Activated gamma-delta T cell treated with anti-CD3 and anti-CD28 coated beads, Interleukin-2, amount 50 U/mL, for 16 hours (primary cell): ENCODE measurements around the gene RNU5D-1.
A peak's percentile ranks its signal among the peaks of the same experiment; 100 is the strongest.
"Not testable (repeated sequence)": the region's sequence is repeated elsewhere in the genome, so short reads cannot be mapped to it uniquely, and the experiment has no call there.

Experiments used
- DNase-seq: peaks from one replicate; pipeline ENCODE4 v3.0.0-alpha.2; 2020; ENCODE audit warnings: low read depth

RNU5D-1 gene

DNA sequence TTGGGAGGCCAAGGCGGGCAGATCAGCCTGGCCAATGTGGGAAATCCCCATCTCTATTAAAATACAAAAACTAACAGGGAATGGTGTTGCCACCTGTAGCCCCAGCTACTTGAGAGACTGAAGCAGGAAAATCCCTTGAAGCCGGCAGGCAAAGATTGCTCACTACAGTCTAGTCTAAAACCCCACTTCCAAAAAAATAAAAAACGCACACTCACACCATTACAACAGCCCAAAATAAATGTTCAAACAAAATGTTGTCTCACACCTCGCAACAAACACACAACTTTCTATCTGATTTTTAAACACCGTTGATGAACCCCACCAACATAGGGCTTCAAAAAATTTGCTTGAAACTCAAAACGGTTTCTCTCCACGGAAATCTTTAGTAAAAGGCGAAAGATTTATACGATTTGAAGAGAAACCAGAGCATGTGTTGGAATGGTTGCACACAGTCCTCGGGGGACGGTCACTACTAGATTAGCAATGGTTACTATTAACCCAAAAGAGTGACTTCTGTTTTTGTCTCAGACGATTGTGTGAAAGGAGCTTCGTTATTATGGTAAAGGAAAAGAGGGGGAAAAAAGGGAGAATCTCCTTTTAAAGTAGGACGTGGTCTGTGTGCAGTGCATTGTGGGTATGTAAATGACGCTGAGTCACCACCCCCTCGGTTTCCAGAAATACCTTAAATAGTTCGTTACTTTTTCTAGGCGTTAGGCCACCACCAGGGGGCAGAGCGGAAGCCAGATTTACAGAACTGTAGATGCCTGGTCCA is at the start of gene RNU5D-1:
Gene RNU5D-1, minus strand, starts transcription at position 430 of the 772 bp plus-strand sequence.
- DNase-seq = peak; percentile 95

DNA sequence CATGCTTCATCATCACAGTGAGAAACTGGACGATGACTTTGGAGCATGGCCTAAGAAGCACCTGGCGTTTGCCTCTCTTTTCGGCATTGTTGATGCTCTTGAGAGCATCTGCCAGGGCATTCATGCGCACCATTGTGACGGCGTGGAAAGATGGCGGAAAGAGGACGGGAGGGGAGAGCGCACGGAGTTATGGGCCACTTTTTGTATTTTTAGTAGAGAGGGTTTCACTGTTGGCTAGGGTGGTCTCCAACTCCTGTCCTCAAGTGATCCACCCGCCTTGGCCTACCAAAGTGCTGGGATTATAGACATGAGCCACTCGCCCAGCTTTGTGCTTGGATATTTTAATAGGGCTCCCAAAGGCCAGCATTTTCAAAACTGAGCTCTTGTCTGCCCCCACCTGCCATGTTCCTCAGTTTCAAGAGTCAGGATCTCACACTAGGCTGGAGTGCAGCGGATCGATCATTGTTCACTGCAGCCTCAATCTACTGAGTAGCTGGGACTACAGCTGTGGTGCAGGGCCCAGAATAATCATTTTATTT is 49.7 kb upstream of the RNU5D-1 start:
- DNase-seq = no peak

DNA sequence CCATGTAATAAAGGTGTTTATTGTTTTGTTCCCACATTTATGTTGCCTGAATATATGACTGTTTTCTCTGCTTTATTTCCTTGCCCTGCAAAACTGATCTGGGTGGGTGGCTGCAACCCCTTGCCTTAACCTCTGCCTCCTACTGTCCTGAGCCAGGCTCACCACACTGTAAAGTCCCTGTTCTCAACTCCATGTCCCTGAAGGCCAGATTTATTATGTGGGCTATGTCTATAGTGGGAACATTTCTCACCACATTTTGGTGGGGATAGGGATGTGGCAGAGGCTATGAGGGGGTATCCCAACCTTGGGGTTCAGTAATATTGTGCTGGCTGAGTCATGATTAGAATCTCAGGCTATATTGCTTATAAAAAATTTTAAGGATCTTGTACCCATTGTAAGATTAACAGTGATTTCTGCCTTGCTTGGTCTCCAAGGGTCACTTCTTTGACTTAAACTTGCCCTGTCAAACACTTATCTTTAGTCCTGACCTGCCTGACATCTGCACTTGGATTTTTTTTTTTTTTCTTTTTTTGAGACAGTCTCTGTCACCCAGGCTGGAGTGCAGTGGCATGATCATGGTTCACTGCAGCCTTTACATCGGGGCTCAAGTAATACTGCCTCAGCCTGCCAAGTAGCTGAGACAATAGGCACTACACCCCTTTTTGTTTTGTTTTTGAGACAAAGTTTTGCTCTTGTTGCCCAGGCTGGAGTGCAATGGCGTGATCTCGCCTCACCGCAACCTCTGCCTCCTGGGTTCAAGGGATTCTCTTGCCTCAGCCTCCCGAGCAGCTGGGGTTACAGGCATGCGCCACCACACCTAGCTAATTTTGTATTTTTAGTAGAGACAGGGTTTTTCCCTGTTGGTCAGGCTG is 48.0 kb upstream of the RNU5D-1 start:
- DNase-seq = no peak

DNA sequence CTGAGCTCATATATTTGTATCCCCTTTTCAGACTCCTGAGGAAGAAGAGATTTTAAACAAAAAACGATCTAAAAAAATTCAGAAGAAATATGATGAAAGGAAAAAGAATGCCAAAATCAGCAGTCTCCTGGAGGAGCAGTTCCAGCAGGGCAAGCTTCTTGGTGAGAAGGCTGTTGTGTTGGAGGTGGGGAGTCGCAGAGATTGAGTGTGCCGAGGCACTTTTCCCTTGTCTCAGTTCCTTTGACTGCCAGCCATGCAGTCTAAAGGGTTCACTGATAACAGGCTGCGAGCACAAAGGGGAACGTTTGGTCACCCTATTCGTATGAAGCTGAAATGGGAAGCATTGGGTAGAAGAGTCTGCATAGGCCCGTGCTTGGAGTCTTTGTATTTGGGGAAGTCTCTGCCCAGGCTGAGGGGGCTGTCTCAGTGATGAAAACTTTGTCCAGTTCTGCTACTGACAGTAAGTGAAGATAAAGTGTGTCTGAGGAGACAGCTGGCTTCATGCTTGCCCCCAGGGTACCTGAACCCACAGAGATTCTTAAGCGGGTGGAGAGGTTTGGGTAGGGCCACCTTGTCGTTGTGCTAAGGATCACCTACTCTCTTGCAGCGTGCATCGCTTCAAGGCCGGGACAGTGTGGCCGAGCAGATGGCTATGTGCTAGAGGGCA is 47.1 kb upstream of the RNU5D-1 start:
- no peak for DNase-seq

DNA sequence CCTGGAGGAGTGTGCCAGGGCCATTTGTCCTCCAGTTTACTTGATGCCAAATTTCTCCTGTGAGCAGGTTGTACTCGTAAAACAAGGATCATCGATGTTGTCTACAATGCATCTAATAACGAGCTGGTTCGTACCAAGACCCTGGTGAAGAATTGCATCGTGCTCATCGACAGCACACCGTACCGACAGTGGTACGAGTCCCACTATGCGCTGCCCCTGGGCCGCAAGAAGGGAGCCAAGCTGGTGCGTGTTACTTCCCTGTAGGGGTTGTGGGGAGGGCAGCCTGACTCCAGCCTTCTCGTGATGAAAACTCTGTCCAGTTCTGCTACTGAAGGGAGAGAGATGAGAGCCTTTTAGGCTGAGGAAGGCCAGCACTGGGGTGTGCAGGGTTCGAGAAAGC is 46.6 kb upstream of the RNU5D-1 start:
- no peak for DNase-seq

DNA sequence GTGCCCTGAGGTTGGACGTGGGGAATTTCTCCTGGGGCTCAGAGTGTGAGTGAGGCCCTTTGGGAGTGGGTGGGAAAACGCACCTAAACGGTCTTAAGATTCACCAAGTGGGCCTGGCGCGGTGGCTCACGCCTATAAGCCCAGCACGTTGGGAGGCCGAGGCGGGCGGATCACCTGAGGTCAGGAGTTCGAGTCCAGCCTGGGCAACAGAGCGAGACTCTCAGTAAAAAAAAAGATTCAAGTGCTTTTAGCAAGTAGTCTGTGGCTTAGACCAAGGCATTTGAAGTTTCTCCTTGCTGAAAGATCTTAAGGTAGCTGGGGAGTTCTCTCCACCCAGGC is 45.7 kb upstream of the RNU5D-1 start:
- no peak for DNase-seq

DNA sequence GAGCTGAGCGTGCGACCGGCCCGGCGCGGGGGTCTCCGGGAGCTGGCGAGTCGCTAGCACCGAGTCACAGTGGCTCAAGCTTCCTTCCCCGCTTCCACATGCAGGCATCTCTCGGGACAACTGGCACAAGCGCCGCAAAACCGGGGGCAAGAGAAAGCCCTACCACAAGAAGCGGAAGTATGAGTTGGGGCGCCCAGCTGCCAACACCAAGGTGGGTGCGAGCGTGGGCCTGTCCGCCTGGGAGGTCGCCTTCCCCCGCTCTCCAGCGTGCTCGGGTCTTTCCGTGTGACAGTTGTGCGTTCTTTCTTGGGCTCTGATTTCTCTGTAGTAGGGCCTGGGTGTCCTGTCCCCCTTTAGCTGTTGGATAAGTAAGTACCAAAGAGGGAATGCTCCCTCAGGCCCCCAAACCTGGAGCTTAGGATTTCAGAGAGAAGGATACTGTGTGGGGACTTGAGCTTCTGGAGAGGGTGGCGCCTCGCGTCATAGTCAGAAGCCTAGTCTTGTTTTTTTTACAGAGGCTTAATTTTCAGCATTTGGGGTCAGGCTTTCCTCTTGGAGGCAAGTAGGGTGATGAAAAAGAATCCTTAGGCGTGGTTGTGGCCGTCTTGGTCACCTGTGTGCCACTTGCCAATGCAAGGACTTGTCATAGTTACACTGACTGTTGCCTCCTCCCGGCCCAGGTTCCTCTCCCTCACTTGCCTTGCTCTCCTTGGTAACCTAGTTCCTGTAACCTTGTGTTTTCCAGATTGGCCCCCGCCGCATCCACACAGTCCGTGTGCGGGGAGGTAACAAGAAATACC is 45.2 kb upstream of the RNU5D-1 start:
- DNase-seq = peak; percentile 18

DNA sequence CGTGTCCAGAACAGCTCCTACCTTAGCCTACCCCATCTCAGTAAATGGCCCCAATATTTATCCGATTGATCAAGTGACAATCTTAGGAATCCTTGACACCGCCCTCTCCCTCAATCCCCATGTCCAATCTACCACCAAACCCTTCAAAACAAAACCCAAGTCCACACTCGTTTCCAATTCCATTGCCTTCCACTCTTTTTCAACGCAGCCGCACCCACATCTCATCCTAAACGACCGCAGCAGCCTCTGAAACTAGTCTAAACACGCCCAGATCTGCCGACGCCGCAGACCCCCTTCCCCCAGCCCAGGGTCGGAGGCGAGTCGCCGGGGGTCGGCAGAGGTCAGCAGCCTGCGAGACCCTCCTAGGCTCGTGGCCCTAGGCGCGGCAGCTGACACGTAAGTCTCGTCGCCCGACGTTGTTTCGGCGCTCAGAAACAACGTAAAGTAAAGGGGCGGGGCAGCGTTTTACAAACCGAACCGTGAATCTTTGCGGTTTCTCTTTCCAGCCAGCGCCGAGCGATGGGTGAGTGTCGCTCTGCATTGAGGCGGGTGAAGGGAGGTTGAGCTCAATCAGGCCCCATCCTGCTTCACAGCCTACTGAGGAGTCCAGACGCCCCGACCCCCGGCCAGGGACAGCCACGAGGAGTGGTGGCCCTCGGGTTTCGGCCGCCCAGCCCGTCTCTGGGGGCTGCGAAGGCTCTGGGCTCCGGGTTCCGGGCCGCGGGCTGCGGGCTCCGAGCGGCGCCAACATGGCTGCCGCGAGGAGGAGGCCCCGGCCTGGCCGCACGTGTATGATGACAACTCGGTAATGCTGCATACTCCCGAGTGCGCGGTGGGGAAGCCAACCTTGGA is 44.3 kb upstream of the RNU5D-1 start, which contains the start of gene RPS8:
Gene RPS8, plus strand, starts transcription at position 463 of the 852 bp plus-strand sequence. Its CDS starts 57 bp downstream, at position 520.
- peak; percentile 82 for DNase-seq

DNA sequence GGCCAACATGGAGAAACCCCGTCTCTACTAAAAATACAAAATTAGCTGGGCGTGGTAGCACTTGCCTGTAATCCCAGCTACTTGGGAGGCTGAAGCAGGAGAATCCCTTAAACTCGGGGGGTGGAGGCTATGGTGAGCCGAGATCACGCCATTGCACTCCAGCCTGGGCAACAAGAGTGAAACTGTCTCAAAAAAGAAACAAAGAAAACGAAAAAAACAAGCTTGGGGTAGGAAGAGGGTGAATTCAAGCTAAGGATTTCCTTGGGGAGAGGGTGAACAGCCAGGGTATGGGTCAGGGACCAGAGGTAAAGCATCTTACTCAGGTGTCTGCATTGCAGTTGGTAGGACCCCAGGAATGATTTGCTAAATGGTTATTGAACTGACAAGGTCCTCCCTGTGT is 35.5 kb upstream of the RNU5D-1 start:
- DNase-seq = not testable (repeated sequence)

DNA sequence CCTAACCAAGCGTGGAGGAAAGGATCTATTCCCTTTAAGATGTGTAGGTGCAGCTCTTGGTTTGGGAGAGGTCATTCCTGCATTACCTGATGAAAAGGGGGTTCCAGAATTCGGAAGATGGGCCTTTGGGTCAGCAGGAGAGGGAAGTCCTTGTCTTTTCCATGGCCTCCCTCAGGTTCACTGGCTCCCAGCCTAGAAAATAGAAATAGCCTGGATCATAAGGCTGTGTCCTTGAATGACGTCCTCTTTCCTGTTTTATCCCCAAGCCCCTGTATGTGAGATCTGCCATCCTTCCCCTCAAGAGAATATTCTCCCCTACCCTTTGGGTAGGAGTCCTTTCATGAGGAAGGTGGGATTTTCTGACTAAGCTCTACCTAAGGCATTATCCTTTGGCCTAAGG is 29.9 kb upstream of the RNU5D-1 start:
- no peak for DNase-seq

DNA sequence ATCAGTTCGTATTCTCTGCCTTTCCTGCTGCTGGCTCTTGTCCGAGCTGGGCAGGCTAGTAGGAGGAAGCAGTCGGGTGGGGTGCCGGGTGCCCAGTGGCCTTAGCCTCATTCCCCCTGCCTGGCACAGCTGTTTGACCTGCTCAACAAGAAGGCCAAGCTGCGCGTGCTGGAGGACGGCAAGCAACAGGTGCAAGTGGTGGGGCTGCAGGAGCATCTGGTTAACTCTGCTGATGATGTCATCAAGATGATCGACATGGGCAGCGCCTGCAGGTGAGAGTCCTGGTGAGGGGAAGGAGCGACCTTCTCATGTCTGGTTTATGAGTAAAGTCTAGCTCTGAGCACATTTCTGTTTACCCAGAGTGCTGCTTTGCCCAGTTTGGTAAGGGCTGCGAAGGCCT is 28.1 kb upstream of the RNU5D-1 start:
- no peak for DNase-seq

DNA sequence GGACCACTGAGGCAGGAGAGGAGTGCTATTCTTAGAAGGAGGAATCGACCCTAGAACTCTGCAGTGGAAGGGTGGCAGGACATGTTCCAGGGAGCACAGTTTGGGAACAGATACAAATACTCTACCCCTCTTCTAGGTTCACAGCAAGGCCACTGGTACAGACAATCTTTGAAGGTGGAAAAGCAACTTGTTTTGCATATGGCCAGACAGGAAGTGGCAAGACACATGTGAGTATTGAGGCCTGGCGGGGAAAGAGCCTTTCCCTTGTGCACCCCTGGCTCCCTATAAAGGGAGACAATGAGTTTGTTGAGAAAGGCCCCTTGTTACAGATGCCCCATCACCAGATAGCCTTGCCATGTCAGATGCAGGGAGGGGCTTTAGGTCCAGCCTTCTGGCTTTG is 26.4 kb upstream of the RNU5D-1 start:
- DNase-seq = no peak

DNA sequence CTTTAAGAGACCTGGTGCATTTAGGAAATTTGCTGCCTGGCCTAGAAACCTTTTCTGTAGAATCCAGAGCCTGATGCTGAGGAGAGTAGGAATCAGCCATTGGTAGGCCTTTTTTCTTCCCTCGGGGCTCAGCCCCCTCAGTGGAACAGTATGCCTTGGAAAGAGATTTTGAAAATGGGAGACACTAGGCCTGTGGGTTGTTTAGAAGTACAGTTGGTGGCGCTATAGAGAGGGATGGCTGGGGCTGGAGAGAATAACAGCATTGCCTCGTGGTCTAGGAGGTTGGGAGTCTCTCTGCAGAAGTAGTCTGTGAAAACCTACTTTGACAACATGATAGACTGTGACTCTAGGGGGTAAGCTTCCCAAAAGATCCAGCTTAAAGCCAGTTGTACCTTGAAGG is 16.9 kb upstream of the RNU5D-1 start:
- DNase-seq = no peak

DNA sequence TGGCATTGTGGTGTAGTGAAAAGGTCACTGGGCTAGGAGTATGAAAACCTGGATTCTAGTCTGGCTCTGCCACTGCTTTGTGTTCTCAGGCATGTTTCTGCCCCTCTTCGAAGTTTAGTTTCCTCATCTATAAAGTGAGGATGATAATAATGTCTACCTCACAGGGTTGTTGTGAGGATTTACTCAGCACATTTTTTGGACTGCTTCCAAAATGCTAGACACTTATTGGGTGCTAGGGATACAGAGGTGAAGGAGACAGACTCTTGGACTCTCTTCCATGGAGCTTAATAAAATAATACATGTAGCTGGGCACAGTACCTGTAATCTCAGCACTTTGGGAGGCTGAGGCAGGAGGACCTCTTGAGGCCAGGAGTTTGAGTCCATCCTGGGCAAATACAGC is 12.2 kb upstream of the RNU5D-1 start:
- no peak for DNase-seq

DNA sequence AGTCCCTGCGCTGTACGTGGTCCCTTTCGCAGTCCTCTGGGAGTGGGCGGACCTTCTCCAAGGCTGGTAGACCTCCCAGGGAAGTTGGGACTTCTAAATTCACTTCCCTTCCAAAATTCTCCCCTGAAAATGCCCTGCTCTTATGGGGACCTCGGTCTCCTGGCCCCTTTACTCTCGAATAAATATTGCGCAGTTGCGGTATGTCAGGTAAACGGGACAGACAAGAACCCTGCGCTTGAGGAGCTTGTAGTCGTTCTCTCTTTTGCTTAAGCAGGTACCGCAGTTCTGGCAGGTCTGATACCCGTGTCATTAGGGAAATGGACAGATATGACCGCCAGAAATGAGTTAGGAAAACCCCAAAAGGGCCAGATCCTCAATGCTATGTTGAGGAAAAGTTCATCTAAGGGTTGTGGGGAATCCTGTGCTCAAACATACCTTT is 9.2 kb upstream of the RNU5D-1 start:
- DNase-seq = no peak

DNA sequence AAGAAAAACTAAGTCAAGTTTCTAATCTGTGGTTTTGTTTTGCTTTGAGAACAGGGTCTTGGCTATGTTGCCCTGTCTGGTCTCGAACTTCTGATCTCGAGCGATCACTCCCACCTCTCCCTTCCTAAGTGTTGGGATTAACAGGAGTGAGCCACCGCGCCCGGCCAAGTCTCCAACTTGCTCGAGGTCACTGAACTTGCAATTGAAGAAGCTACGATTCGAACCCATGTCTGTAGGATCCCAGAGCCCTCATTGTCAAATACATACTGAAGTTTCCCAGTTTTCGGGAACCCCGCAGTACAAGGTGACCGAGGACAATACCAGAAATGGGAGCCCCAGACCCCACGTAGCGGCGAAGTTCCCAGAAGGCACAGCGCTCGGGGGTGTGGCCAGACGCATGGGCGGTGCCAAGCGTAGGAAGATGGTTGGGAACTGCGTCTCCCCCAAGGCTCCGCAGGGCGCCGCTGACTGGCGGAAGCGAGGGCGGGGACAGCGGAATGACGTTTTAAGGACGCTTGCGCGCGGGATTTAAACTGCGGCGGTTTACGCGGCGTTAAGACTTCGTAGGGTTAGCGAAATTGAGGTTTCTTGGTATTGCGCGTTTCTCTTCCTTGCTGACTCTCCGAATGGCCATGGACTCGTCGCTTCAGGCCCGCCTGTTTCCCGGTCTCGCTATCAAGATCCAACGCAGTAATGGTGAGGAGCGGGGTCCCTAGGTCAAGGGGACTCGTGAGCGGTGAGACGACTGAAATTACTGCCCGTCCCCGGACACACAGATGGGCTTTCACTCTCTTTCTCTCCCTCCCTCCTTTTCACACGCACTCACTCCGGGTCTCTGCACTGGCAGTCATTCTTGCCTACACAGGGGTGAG is 8.6 kb upstream of the RNU5D-1 start, which contains the start of gene KIF2C:
Gene KIF2C, plus strand, starts transcription at position 531 of the 872 bp plus-strand sequence. Its CDS starts 96 bp downstream, at position 627.
- DNase-seq = peak; percentile 95

DNA sequence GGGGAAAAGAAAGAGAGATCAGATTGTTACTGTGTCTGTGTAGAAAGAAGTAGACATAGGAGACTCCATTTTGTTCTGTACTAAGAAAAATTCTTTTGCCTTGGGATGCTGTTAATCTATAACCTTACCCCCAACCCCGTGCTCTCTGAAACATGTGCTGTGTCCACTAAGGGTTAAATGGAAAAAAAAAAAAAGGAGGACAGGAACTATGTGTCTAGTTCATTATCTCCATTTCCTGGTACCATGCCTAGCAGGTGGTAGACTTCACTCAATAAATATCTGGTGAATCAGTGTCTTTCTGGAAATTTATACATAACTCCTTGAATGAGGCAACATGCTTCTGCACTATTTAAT is 8.0 kb upstream of the RNU5D-1 start:
- DNase-seq = not testable (repeated sequence)

DNA sequence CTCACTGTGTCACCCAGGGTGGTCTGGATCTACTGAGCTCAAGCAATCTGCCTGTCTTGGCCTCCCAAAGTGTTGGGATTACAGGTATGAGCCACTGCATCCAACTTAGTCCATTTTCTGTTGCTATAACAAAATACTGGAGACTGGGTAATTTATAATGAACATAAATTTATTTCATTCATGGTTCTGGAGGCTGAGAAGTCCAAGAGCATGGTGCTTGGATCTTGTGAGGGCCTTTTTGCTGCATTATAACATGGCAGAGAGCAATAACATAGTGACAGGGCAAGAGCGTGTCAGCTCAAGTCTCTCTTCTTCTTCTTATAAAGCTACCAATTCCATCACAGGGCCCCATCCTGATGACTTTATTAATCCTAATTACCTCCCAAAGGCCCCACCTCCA is 5.0 kb upstream of the RNU5D-1 start:
- DNase-seq = no peak

DNA sequence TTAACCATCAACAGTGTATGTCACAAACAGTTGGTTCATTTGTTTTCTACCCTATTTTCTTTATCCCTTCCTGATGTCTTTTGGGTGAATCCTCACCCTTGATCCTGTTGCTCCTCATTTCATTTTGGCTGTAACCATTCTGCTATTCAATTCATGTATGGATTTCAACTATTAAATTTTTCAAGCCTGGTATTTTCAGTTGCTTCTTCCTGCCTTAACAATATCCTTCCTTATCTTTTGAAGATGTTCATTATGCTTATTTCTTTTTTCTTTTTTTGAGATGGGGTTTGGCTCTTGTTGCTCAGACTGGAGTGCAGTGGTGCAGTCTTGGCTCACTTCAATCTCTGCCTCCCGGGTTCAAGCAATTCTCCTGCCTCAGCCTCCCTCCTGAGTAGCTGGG is 2.8 kb upstream of the RNU5D-1 start:
- no peak for DNase-seq

DNA sequence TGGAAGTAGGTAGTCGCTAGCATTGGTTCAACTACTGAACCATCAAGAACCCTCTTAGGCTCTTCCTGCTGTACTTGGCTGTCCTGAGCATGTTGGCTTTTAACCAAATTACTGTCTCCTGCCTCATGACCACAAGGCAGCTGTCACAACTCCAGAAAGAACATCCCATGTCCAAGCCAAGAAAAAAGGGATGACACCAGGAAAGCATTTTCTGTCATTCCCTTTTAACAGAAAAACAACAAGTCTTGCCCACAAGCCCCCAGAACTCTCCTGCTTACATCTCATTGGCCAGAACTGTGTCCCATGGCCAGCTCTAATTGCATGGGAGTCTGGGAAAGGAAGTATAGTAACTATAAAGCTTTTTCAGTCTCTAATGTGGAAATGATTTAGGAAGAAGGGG is 2.4 kb upstream of the RNU5D-1 start:
- no peak for DNase-seq
